ENCODE measurements around the gene CHMP4B. TPM values are rescaled to one million over a fixed set of nuclear protein-coding genes. Genes with fewer than 3 reads are reported as not detected.

Gene CHMP4B
- total RNA-seq, 2 experiments from 2014 or later = 93.9 to 94.8 TPM

DNA sequence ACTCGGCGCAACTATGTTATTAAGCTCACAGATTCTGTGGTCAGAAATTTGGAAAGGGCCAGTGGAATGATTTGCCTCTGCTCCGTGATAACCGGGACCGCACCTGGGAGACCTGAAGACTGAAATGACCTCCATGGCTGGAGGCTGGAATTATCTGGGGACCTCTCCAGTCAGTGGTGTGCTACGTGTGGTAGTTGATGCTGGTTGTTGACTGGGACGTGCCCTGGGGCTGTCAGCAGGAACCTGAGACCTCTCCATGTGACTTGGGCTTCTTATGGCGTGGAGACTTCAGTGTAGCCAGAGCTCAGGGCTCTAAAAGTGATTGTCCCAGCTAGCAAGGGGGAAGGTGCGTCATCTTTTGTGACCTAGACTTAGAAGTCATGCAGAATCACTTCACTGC is 50.3 kb downstream of the CHMP4B start:
- intact Hi-C loops (cut with micrococcal nuclease) = no loop called here
- DNase-seq = no peak
- no peaks in the 10 kb centered on the region for H3K27me3 Mint-ChIP-seq
- H3K9me3 Mint-ChIP-seq = no peaks in the 10 kb centered on the region
- no peak overlapping the region for H3K4me3 Mint-ChIP-seq
- no peak overlapping the region for H3K27ac Mint-ChIP-seq
- peaks cover 10% of the 10 kb centered on the region for H3K36me3 Mint-ChIP-seq
- POLR2A ChIA-PET = no interaction called here
- peaks cover 22% of the 10 kb centered on the region for H3K4me1 Mint-ChIP-seq (ENCODE audit: low read depth)
- CTCF ChIA-PET = interaction anchor here (0.6 to 3.4 kb wide), 6 partner anchors 10 to 208 kb away, joined by 3 to 19 read pairs (median 5); no protein-coding TSS in a partner anchor

- intact Hi-C loops (cut with micrococcal nuclease) = loop anchor here (2.0 kb wide), 2 partner anchors 206 to 266 kb away; no protein-coding TSS in a partner anchor
- Mint-ChIP-seq H3K27ac (no peak overlapping the region), H3K4me1 (ENCODE audit: low read depth) (peaks cover 19% of the 10 kb centered on the region), H3K36me3 (peaks cover 3% of the 10 kb centered on the region), H3K9me3 (no peaks in the 10 kb centered on the region), H3K27me3 (no peaks in the 10 kb centered on the region), H3K4me3 (no peak overlapping the region)
- ChIA-PET CTCF (interaction anchor here (0.6 to 3.4 kb wide), 10 partner anchors 12 to 267 kb away, joined by 3 to 19 read pairs (median 3); no protein-coding TSS in a partner anchor), POLR2A (no interaction called here)
- DNase-seq = peak; percentile 60
These were observed 51.7 kb downstream of the CHMP4B start for GRCh38 chr20:33862709-33863403.

DNA sequence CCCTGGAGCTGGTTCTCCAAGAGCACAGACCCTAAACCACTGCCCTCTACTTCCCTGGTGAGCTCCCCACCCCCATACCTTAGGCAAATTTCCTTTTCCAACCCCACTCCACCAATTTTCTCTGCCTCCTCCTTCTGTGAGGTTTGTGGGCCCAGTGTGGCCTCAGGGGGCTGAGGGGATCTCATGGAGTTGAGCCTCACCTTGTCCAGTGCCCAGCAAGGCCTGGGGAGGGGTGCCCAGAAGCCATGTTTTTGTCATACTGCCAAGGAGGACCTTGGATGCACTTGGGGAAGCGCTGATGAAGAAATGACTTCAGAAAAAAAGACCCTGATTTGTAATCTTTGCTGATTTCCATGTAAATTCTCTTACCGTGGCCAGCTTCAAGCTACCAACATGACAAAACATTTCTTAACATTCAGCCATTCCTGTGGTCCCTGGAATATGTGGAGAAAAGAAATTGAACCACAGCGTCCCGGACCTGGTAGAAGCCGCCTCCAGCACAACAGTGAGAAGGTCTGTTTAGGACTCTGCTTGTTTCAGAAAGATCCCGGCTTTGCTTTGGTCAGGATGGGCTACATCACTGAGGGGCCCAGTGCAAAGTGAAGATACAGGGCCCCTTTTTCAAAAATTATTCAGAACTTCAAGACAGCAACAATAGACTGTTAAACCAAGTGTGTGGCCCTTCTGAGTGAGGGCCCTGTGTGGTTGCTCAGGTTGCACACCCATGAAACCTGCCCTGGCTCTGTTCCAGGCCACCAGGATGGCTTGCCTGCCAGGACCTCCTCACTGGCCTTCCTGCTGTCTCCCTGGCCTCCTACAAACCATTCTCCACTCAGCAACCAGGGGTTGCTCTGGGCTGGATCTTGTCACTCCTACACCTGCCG is 52.5 kb downstream of the CHMP4B start:
- Mint-ChIP-seq H3K4me1 (ENCODE audit: low read depth) (peaks cover 12% of the 10 kb centered on the region), H3K9me3 (no peaks in the 10 kb centered on the region), H3K27ac (no peak overlapping the region), H3K4me3 (no peak overlapping the region), H3K36me3 (peaks cover 3% of the 10 kb centered on the region), H3K27me3 (no peaks in the 10 kb centered on the region)
- DNase-seq = no peak
- CTCF ChIA-PET = interaction anchor here (0.6 to 3.4 kb wide), 8 partner anchors 13 to 266 kb away, joined by 3 to 19 read pairs (median 3); no protein-coding TSS in a partner anchor
- POLR2A ChIA-PET = no interaction called here
- intact Hi-C loops (cut with micrococcal nuclease) = loop anchor here (2.0 kb wide), 2 partner anchors 205 to 265 kb away; no protein-coding TSS in a partner anchor

GRCh38 chr20:33864324-33864963 is 53.3 kb downstream of the CHMP4B start:
- intact Hi-C loops (cut with micrococcal nuclease) = no loop called here
- Mint-ChIP-seq H3K4me3 (no peak overlapping the region), H3K36me3 (peaks cover 2% of the 10 kb centered on the region), H3K4me1 (ENCODE audit: low read depth) (peaks cover 4% of the 10 kb centered on the region), H3K27me3 (no peaks in the 10 kb centered on the region), H3K27ac (no peak overlapping the region), H3K9me3 (no peaks in the 10 kb centered on the region)
- DNase-seq = no peak
- CTCF ChIA-PET = no interaction called here
- POLR2A ChIA-PET = no interaction called here

GRCh38 chr20:33865761-33866370 is 54.7 kb downstream of the CHMP4B start:
- ChIA-PET POLR2A (no interaction called here), CTCF (interaction anchor here (1.5 kb wide), 1 partner anchor 50 kb away, joined by 3 read pairs; no protein-coding TSS in a partner anchor)

DNA sequence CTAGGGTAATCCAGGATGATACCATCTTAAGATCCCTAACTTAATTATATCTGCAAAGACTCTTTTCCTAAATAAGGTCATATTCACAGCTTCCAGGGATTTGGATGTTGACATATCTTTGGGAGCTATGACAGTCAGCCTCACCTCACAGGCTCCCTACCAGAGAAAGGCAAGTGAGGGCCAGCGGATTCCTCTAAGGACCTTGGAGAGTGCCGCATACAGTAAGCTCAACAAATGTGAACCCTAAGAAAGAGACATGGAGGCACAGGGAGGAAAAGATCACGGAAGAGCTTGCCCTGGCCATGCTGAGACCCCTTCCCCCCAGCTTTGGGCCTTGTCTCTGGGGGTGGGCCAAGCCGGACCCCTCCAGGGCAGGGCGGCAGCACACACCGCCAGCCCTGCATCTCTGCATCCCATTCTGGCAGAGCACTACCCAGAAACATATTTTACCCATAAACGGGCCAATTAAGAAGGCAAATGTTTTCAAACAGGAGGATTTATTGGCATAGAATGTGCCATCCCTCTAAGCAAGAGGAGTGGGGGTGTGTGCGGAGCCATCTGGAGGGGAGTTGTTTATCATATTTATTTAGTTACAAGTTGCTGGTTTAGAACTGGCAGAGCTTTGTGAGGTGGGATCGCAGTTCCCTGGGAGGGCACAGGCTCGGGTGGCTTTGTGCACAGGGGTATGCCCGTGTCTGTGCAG is 55.4 kb downstream of the CHMP4B start:
- Mint-ChIP-seq H3K36me3 (no peaks in the 10 kb centered on the region), H3K27ac (no peak overlapping the region), H3K4me3 (no peak overlapping the region), H3K9me3 (no peaks in the 10 kb centered on the region), H3K27me3 (no peaks in the 10 kb centered on the region), H3K4me1 (ENCODE audit: low read depth) (no peaks in the 10 kb centered on the region)
- POLR2A ChIA-PET = no interaction called here
- intact Hi-C loops (cut with micrococcal nuclease) = no loop called here
- DNase-seq = no peak
- CTCF ChIA-PET = interaction anchor here (0.6 to 1.5 kb wide), 2 partner anchors 49 to 1583 kb away, joined by 3 read pairs; no protein-coding TSS in a partner anchor

More at GRCh38 chr20:33865761-33866370, 54.7 kb downstream of the CHMP4B start:
- H3K4me3 Mint-ChIP-seq = no peak overlapping the region
- no peaks in the 10 kb centered on the region for H3K4me1 Mint-ChIP-seq (ENCODE audit: low read depth)
- no peaks in the 10 kb centered on the region for H3K27me3 Mint-ChIP-seq
- no peak for DNase-seq
- no peaks in the 10 kb centered on the region for H3K9me3 Mint-ChIP-seq
- intact Hi-C loops (cut with micrococcal nuclease) = no loop called here
- H3K36me3 Mint-ChIP-seq = no peaks in the 10 kb centered on the region
- no peak overlapping the region for H3K27ac Mint-ChIP-seq

DNA sequence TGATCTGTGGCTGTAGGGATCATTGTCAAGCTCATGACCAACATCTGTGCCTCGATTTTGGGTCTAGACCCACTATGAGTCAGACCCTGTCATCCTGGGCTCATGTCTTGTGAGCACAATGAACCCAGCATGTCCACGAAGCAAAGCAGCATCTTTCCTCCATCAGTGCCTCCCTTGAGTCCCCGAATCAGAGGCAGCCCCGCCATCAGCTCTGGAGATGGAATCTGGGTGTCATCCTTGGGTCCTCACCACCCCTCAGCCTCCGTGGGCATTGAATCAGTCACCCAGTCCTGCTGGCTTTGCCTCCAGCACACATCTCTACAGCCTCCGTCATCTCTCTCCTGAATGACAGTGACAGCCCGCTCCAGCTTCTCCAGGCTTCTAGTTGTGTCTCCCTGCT is 56.9 kb downstream of the CHMP4B start:
- H3K9me3 Mint-ChIP-seq = no peaks in the 10 kb centered on the region
- H3K4me1 Mint-ChIP-seq (ENCODE audit: low read depth) = no peaks in the 10 kb centered on the region
- no peak for DNase-seq
- ChIA-PET POLR2A (no interaction called here), CTCF (no interaction called here)
- no peak overlapping the region for H3K27ac Mint-ChIP-seq
- no peaks in the 10 kb centered on the region for H3K36me3 Mint-ChIP-seq
- intact Hi-C loops (cut with micrococcal nuclease) = no loop called here
- H3K27me3 Mint-ChIP-seq = no peaks in the 10 kb centered on the region
- H3K4me3 Mint-ChIP-seq = no peak overlapping the region

DNA sequence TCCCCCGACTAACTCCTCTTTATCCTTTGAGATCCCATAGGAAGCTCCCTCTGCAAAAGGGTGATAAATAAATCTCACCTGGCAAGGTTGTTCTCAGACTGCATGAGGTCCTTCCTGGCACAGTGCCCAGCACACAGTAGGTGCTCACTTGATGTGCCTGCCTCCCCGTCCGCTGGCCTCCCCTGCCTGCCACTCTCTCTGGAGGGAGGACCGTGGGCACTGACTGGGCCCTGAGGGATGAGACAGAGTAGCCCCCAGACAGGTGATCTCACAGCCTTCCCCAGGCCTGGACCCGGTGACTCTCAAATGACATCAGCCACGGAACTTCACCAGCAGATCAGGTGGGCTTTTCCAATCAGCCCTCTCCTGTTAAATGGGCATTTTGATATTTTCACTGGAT is 57.4 kb downstream of the CHMP4B start:
- Mint-ChIP-seq H3K27ac (no peak overlapping the region), H3K36me3 (no peaks in the 10 kb centered on the region), H3K27me3 (no peaks in the 10 kb centered on the region), H3K9me3 (no peaks in the 10 kb centered on the region), H3K4me3 (no peak overlapping the region), H3K4me1 (ENCODE audit: low read depth) (no peaks in the 10 kb centered on the region)
- CTCF ChIA-PET = interaction anchor here (0.6 kb wide), 1 partner anchor 45 kb away, joined by 4 read pairs; no protein-coding TSS in a partner anchor
- no peak for DNase-seq
- intact Hi-C loops (cut with micrococcal nuclease) = no loop called here
- POLR2A ChIA-PET = no interaction called here

GRCh38 chr20:33869283-33869682 is 58.1 kb downstream of the CHMP4B start:
- no peak overlapping the region for H3K27ac Mint-ChIP-seq
- intact Hi-C loops (cut with micrococcal nuclease) = no loop called here
- CTCF ChIA-PET = no interaction called here
- no peaks in the 10 kb centered on the region for H3K27me3 Mint-ChIP-seq
- no peaks in the 10 kb centered on the region for H3K9me3 Mint-ChIP-seq
- POLR2A ChIA-PET = no interaction called here
- no peaks in the 10 kb centered on the region for H3K4me1 Mint-ChIP-seq (ENCODE audit: low read depth)
- DNase-seq = no peak
- H3K36me3 Mint-ChIP-seq = no peaks in the 10 kb centered on the region
- no peak overlapping the region for H3K4me3 Mint-ChIP-seq

- Mint-ChIP-seq H3K36me3 (no peaks in the 10 kb centered on the region), H3K27me3 (no peaks in the 10 kb centered on the region), H3K27ac (no peak overlapping the region), H3K9me3 (no peaks in the 10 kb centered on the region), H3K4me1 (ENCODE audit: low read depth) (no peaks in the 10 kb centered on the region), H3K4me3 (no peak overlapping the region)
- DNase-seq = no peak
- ChIA-PET CTCF (interaction anchor here (0.6 kb wide), 1 partner anchor 318 kb away, joined by 4 read pairs; no protein-coding TSS in a partner anchor), POLR2A (no interaction called here)
- intact Hi-C loops (cut with micrococcal nuclease) = no loop called here
These were observed 60.2 kb downstream of the CHMP4B start for GRCh38 chr20:33871362-33871761.

- H3K4me3 Mint-ChIP-seq = no peak overlapping the region
- no peaks in the 10 kb centered on the region for H3K4me1 Mint-ChIP-seq (ENCODE audit: low read depth)
- POLR2A ChIA-PET = no interaction called here
- DNase-seq = no peak
- intact Hi-C loops (cut with micrococcal nuclease) = no loop called here
- no peak overlapping the region for H3K27ac Mint-ChIP-seq
- CTCF ChIA-PET = no interaction called here
- H3K36me3 Mint-ChIP-seq = peaks cover 8% of the 10 kb centered on the region
- H3K9me3 Mint-ChIP-seq = peaks cover 11% of the 10 kb centered on the region
- no peaks in the 10 kb centered on the region for H3K27me3 Mint-ChIP-seq
These were observed 63.0 kb downstream of the CHMP4B start for GRCh38 chr20:33874129-33874528.

Measured in activated CD4-positive, alpha-beta memory T cell treated with anti-CD3 and anti-CD28 coated beads for 36 hours (primary cell).